Stimulated activated CD8-positive, alpha-beta memory T cell treated with anti-CD3 and anti-CD28 coated beads, Interleukin-4, amount 100 ng/mL, for 24 hours (primary cell): Measurements from ENCODE around the gene IGBP1.
A peak's percentile ranks its signal among the peaks of the same experiment; 100 is the strongest.
"Not testable (repeated sequence)": the region's sequence is repeated elsewhere in the genome, so short reads cannot be mapped to it uniquely, and the experiment has no call there.

Experiments used
- DNase-seq: peaks from one replicate; pipeline ENCODE4 v3.0.0-alpha.2; 2020; ENCODE audit warnings: low read depth

The IGBP1 gene

GRCh38 chrX:70168238-70169188, 35.3 kb downstream of the IGBP1 start:
- DNase-seq: no peak

GRCh38 chrX:70169281-70169680, 36.0 kb downstream of the IGBP1 start:
- DNase-seq: no peak

- no peak for DNase-seq
Observed at GRCh38 chrX:70171624-70172023, 38.4 kb downstream of the IGBP1 start.

GRCh38 chrX:70172221-70172620, 39.0 kb downstream of the IGBP1 start:
- no peak for DNase-seq

GRCh38 chrX:70172964-70173363, 39.7 kb downstream of the IGBP1 start:
- no peak for DNase-seq

GRCh38 chrX:70174754-70175153, 41.5 kb downstream of the IGBP1 start:
- no peak for DNase-seq

- no peak for DNase-seq
Observed at GRCh38 chrX:70175338-70175737, 42.1 kb downstream of the IGBP1 start.

- no peak for DNase-seq
Observed at GRCh38 chrX:70176938-70177533, 43.8 kb downstream of the IGBP1 start, which contains the start of gene DGAT2L6. TSS of gene DGAT2L6 (plus strand) at chrX:70177483. CDS start at chrX:70177583, 100 bp downstream.

- DNase-seq: no peak
Observed at GRCh38 chrX:70183091-70183490, 49.8 kb downstream of the IGBP1 start.

GRCh38 chrX:70190225-70190624, 57.0 kb downstream of the IGBP1 start:
- no peak for DNase-seq

- peak; percentile 44 for DNase-seq
Observed at GRCh38 chrX:70196961-70197720, 63.9 kb downstream of the IGBP1 start.

GRCh38 chrX:70201732-70202131, 68.5 kb downstream of the IGBP1 start:
- no peak for DNase-seq

- no peak for DNase-seq
Observed at GRCh38 chrX:70208479-70208878, 75.2 kb downstream of the IGBP1 start.

- DNase-seq: not testable (repeated sequence)
Observed at GRCh38 chrX:70209570-70209969, 76.3 kb downstream of the IGBP1 start.
